PC-3 (cell line): Measurements from ENCODE around the gene PLPPR1. TPM values are rescaled to one million over a fixed set of nuclear protein-coding genes. Genes with fewer than 3 reads are reported as not detected.
A peak's percentile ranks its signal among the peaks of the same experiment; 100 is the strongest.

Source experiments
- ATAC-seq: fragments of 200-7000 bp; cut with Tn5 transposase; 2 replicates; pipeline ENCODE4 v1.9.1; 2020; ENCODE audit warnings: mild to moderate bottlenecking, moderate library complexity
- BruUV-seq: library from RNA; stranded (reverse); fragments of 400-500 nt; replicated peaks from 2 replicates; lab custom pipeline; 2021; lab: Mats Ljungman, UMichigan
- CTCF ChIA-PET: fragments of 300-600 bp; sonication (Branson Sonifier 250); formaldehyde crosslinking; loops from one replicate; lab custom pipeline; 2022; ENCODE audit warnings: antibody characterized with exemption; lab: Charles Lee
- POLR2A ChIA-PET: fragments of 300-600 bp; sonication (Branson Sonifier 250); formaldehyde crosslinking; loops from one replicate; lab custom pipeline; 2022; ENCODE audit warnings: antibody characterized with exemption; ENCODE audit not compliant: unreplicated experiment; lab: Charles Lee
- DNase-seq: peaks from one replicate; pipeline ENCODE4 v3.0.0-alpha.2; 2015
- H2AFZ ChIP-seq: fragments of 300-600 bp; sonication (generic); 2 replicates; pipeline ENCODE4 v1.6.0; 2016; ENCODE audit warnings: antibody characterized with exemption, low read length
- H3F3A ChIP-seq: fragments of 300-600 bp; sonication (generic); one replicate; pipeline ENCODE4 v1.6.0; 2017; ENCODE audit warnings: antibody characterized with exemption, low read length, control low read depth, mild to moderate bottlenecking; ENCODE audit not compliant: unreplicated experiment
- H3K27ac ChIP-seq: fragments of 300-600 bp; sonication (generic); 2 replicates; pipeline ENCODE4 v1.5.1; 2016; ENCODE audit warnings: mild to moderate bottlenecking, low read length
- H3K27me3 ChIP-seq: fragments of 300-600 bp; sonication (generic); 2 replicates; pipeline ENCODE4 v1.6.1; 2016; ENCODE audit warnings: low read length, mixed read lengths
- H3K36me3 ChIP-seq: fragments of 300-600 bp; sonication (generic); 2 replicates; pipeline ENCODE4 v1.6.1; 2016; ENCODE audit warnings: low read depth, mixed run types, low read length, mixed read lengths
- H3K4me1 ChIP-seq: fragments of 300-600 bp; sonication (generic); 2 replicates; pipeline ENCODE4 v1.5.1; 2016; ENCODE audit warnings: low read length; ENCODE audit not compliant: insufficient read depth
- H3K4me2 ChIP-seq: fragments of 300-600 bp; sonication (generic); 2 replicates; pipeline ENCODE4 v1.6.0; 2016; ENCODE audit warnings: low read length
- H3K4me3 ChIP-seq: fragments of 300-600 bp; sonication (generic); 2 replicates; pipeline ENCODE4 v1.5.1; 2016; ENCODE audit warnings: mild to moderate bottlenecking, low read length, mixed read lengths
- H3K79me2 ChIP-seq: fragments of 300-600 bp; sonication (generic); 2 replicates; pipeline ENCODE4 v1.6.1; 2017; ENCODE audit warnings: low read length, mixed read lengths
- H3K9ac ChIP-seq: fragments of 300-600 bp; sonication (generic); 2 replicates; pipeline ENCODE4 v1.6.0; 2016; ENCODE audit warnings: mild to moderate bottlenecking, low read length
- H3K9me2 ChIP-seq: fragments of 300-600 bp; sonication (generic); replicated peaks from 2 replicates; pipeline ENCODE4 v1.6.1; 2016; ENCODE audit warnings: mixed run types, low read length, mixed read lengths
- H3K9me3 ChIP-seq: fragments of 300-600 bp; sonication (generic); 2 replicates; pipeline ENCODE4 v1.6.1; 2016; ENCODE audit warnings: low read length, mixed read lengths
- H4K20me1 ChIP-seq: fragments of 300-600 bp; sonication (generic); 2 replicates; pipeline ENCODE4 v1.6.1; 2016; ENCODE audit warnings: low read length, mixed read lengths
- EZH2 ChIP-seq: fragments of 300-600 bp; sonication (generic); IDR thresholded peaks from one replicate; pipeline ENCODE4 v1.6.1; 2017; ENCODE audit warnings: antibody characterized with exemption, mild to moderate bottlenecking, low read length; ENCODE audit not compliant: unreplicated experiment
- EZH2phosphoT487 ChIP-seq: fragments of 300-600 bp; sonication (generic); IDR thresholded peaks from 2 replicates; pipeline ENCODE4 v1.6.1; 2018; ENCODE audit warnings: mild to moderate bottlenecking, antibody characterized with exemption, low read length, borderline replicate concordance
- intact Hi-C: fragments of 100-400 bp; cut with micrococcal nuclease; formaldehyde crosslinking; loops from 2 replicates; pipeline ENCODE4 v1.9.0; 2023
- total RNA-seq: library from RNA; depleted of rRNA; stranded (reverse); fragments of >200 nt; gene quantifications from 2 replicates; pipeline ENCODE4 v1.2.3, GENCODE V29; 2014
- TF ChIP-seq, protein P1 (sequence below): fragments of 300-600 bp; sonication (generic); conservative IDR thresholded peaks from 2 replicates; pipeline ENCODE4 v1.5.1; 2017; ENCODE audit warnings: antibody characterized with exemption, low read depth, mild to moderate bottlenecking, low read length

PLPPR1 gene
- total RNA-seq, 1 experiment from 2014 or later, result not detected

DNA sequence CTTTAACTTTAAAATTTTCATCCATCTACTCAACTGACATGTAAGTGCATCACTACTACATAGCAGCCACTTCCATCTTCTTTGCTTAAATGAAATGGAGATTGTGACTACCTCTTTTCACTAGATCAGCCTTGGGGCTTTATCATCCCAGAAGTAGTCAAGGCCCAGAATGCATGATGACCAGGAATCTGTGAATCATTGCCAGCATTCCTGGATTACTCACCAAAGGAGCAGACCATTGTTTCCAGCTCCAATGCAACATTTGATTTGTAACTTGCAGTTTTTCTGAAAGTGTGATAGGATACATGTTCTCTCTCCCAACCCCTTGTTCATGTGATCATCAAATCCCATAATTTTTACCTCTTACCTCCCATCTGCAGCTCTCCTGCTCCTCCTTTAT lies 65.1 kb downstream of the PLPPR1 start:
- H3K27me3 ChIP-seq, result no peaks in the 10 kb centered on the region
- no peak for TF ChIP-seq EZH2
- TF ChIP-seq EZH2phosphoT487, result no peak
- TF ChIP-seq, protein P1, sequence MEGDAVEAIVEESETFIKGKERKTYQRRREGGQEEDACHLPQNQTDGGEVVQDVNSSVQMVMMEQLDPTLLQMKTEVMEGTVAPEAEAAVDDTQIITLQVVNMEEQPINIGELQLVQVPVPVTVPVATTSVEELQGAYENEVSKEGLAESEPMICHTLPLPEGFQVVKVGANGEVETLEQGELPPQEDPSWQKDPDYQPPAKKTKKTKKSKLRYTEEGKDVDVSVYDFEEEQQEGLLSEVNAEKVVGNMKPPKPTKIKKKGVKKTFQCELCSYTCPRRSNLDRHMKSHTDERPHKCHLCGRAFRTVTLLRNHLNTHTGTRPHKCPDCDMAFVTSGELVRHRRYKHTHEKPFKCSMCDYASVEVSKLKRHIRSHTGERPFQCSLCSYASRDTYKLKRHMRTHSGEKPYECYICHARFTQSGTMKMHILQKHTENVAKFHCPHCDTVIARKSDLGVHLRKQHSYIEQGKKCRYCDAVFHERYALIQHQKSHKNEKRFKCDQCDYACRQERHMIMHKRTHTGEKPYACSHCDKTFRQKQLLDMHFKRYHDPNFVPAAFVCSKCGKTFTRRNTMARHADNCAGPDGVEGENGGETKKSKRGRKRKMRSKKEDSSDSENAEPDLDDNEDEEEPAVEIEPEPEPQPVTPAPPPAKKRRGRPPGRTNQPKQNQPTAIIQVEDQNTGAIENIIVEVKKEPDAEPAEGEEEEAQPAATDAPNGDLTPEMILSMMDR, result no peak
- H3K79me2 ChIP-seq, result no peaks in the 10 kb centered on the region
- no peak overlapping the region for H3K9ac ChIP-seq
- no TSS peak for BruUV-seq
- H4K20me1 ChIP-seq, result no peaks in the 10 kb centered on the region
- H3F3A ChIP-seq, result no peaks in the 10 kb centered on the region
- no peak overlapping the region for H3K4me2 ChIP-seq
- H3K4me3 ChIP-seq, result no peak overlapping the region
- intact Hi-C loops, result no loop called here
- ChIA-PET POLR2A (no interaction called here), CTCF (no interaction called here)
- H2AFZ ChIP-seq, result no peak overlapping the region
- H3K9me3 ChIP-seq, result no peaks in the 10 kb centered on the region
- no peak for ATAC-seq
- peak; percentile 14 for DNase-seq
- H3K9me2 ChIP-seq, result no peaks in the 10 kb centered on the region
- no peaks in the 10 kb centered on the region for H3K4me1 ChIP-seq
- no peaks in the 10 kb centered on the region for H3K36me3 ChIP-seq
- no peak overlapping the region for H3K27ac ChIP-seq

- ATAC-seq, result no peak
- CTCF ChIA-PET, result no interaction called here
- no peaks in the 10 kb centered on the region for H4K20me1 ChIP-seq
- H3K79me2 ChIP-seq, result no peaks in the 10 kb centered on the region
- TF ChIP-seq EZH2phosphoT487 (no peak), EZH2 (no peak)
- TF ChIP-seq, protein P1, result no peak
- no peak overlapping the region for H3K27ac ChIP-seq
- POLR2A ChIA-PET, result no interaction called here
- no TSS peak for BruUV-seq
- intact Hi-C loops, result no loop called here
- H3K9me3 ChIP-seq, result no peaks in the 10 kb centered on the region
- H3K27me3 ChIP-seq, result no peaks in the 10 kb centered on the region
- no peak for DNase-seq
- no peaks in the 10 kb centered on the region for H3K36me3 ChIP-seq
- no peaks in the 10 kb centered on the region for H3K9me2 ChIP-seq
- no peaks in the 10 kb centered on the region for H3K4me1 ChIP-seq
- H3F3A ChIP-seq, result no peaks in the 10 kb centered on the region
- no peak overlapping the region for H3K4me3 ChIP-seq
- H3K4me2 ChIP-seq, result no peak overlapping the region
- H3K9ac ChIP-seq, result no peak overlapping the region
- H2AFZ ChIP-seq, result no peak overlapping the region
Measured at GRCh38 chr9:101094686-101095085, 66.2 kb downstream of the PLPPR1 start.

DNA sequence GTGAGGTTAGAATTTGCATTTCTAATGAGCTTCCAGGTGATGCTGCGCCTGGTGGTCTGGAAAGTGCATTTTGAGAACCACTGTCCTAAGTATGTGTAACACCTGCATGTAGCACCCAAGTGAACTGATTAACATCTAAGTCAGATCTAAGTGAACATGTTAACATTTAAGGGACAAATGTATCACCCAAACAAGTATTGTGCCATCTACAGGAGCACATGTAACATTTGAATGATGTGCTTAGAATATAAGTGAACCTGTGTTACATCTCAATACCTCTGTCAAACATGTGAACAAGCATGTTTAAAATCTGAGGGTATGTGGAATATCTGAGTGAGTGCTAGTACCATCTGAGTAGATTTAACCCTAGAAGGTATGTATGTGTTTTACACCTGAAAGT lies 68.7 kb downstream of the PLPPR1 start:
- H2AFZ ChIP-seq, result no peak overlapping the region
- TF ChIP-seq EZH2phosphoT487 (no peak), EZH2 (no peak)
- TF ChIP-seq, protein P1, result no peak
- H3K9me2 ChIP-seq, result no peaks in the 10 kb centered on the region
- ChIA-PET POLR2A (no interaction called here), CTCF (no interaction called here)
- no peaks in the 10 kb centered on the region for H3F3A ChIP-seq
- intact Hi-C loops, result no loop called here
- H3K4me2 ChIP-seq, result no peak overlapping the region
- H3K4me1 ChIP-seq, result no peaks in the 10 kb centered on the region
- H3K9ac ChIP-seq, result no peak overlapping the region
- H3K36me3 ChIP-seq, result no peaks in the 10 kb centered on the region
- DNase-seq (no peak), ATAC-seq (no peak)
- no peaks in the 10 kb centered on the region for H3K79me2 ChIP-seq
- no peak overlapping the region for H3K27ac ChIP-seq
- H3K27me3 ChIP-seq, result no peaks in the 10 kb centered on the region
- no TSS peak for BruUV-seq
- no peaks in the 10 kb centered on the region for H3K9me3 ChIP-seq
- H4K20me1 ChIP-seq, result no peaks in the 10 kb centered on the region
- no peak overlapping the region for H3K4me3 ChIP-seq
